ENCODE data around the gene SPATS2. TPM values are rescaled to one million over a fixed set of nuclear protein-coding genes. Genes with fewer than 3 reads are reported as not detected.

SPATS2 gene
- total and polyA plus RNA-seq, 2 donors from 2014 or later: 10.0 to 23.7 TPM

GRCh38 chr12:49417558-49417957 lies 50.3 kb downstream of the SPATS2 start:
- Histone ChIP-seq H3K9me3 (ENCODE audit: control insufficient read depth in 2 of 3, insufficient read depth in 1 of 3, low read length in 3 of 3) (no peaks in the 10 kb centered on the region), H3K4me3 (ENCODE audit: low read length in 3 of 3) (no peak overlapping the region), H3K4me1 (ENCODE audit: control insufficient read depth in 2 of 3, insufficient read depth in 2 of 3, low read depth in 1 of 3, low read length in 3 of 3) (no peaks in the 10 kb centered on the region), H3K36me3 (ENCODE audit: control insufficient read depth in 2 of 3, insufficient read depth in 3 of 3, low read length in 3 of 3) (no peaks in the 10 kb centered on the region), H3K27ac (ENCODE audit: low read depth in 2 of 2, low read length in 2 of 2) (no peak overlapping the region), H3K27me3 (ENCODE audit: control insufficient read depth, insufficient read depth, low read length) (no peaks in the 10 kb centered on the region), H3K9ac (ENCODE audit: low read length in 3 of 3) (no peak overlapping the region)
- FAIRE-seq: no peak
- intact Hi-C loops (cut with DNase I): no loop called here
- no peak for TF ChIP-seq CTCF (IDR thresholded peaks at IDR 0.05; ENCODE audit: borderline replicate concordance, extremely low read depth, insufficient read depth)
- DNase-seq: no peak

- Histone ChIP-seq H3K27ac (ENCODE audit: low read depth in 2 of 2, low read length in 2 of 2) (no peak overlapping the region), H3K36me3 (ENCODE audit: control insufficient read depth in 2 of 3, insufficient read depth in 3 of 3, low read length in 3 of 3) (no peaks in the 10 kb centered on the region), H3K9ac (ENCODE audit: low read length in 3 of 3) (no peak overlapping the region), H3K9me3 (ENCODE audit: control insufficient read depth in 2 of 3, insufficient read depth in 1 of 3, low read length in 3 of 3) (no peaks in the 10 kb centered on the region), H3K4me3 (ENCODE audit: low read length in 3 of 3) (no peak overlapping the region), H3K4me1 (ENCODE audit: control insufficient read depth in 2 of 3, insufficient read depth in 2 of 3, low read depth in 1 of 3, low read length in 3 of 3) (no peaks in the 10 kb centered on the region), H3K27me3 (ENCODE audit: control insufficient read depth, insufficient read depth, low read length) (no peaks in the 10 kb centered on the region)
- TF ChIP-seq CTCF (IDR thresholded peaks at IDR 0.05; ENCODE audit: borderline replicate concordance, extremely low read depth, insufficient read depth): no peak
- no peak for FAIRE-seq
- intact Hi-C loops (cut with DNase I): no loop called here
- no peak for DNase-seq
Measured at GRCh38 chr12:49420556-49420955, 53.3 kb downstream of the SPATS2 start.

DNA sequence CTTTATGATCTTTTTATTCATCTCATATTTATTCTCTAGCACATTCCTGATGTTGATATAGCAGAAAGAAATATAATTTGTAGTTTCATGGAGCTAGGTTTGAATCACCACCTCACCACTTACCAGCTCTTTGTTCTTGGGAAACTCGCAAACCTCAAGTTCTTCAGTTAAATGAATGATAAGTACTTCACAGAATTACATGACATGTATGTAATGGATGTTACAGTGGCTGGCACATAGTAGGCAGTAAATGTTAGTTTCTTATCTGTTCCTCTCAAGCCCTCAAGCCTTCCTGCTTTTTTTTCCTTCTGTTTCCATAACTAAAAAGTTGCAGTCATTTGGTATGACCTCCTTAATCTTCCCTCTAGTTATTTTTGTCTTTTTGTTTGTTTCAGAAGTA lies 54.9 kb downstream of the SPATS2 start:
- intact Hi-C loops (cut with DNase I): no loop called here
- DNase-seq (no peak), FAIRE-seq (no peak)
- Histone ChIP-seq H3K9me3 (ENCODE audit: control insufficient read depth in 2 of 3, insufficient read depth in 1 of 3, low read length in 3 of 3) (no peaks in the 10 kb centered on the region), H3K4me3 (ENCODE audit: low read length in 3 of 3) (no peak overlapping the region), H3K27me3 (ENCODE audit: control insufficient read depth, insufficient read depth, low read length) (no peaks in the 10 kb centered on the region), H3K36me3 (ENCODE audit: control insufficient read depth in 2 of 3, insufficient read depth in 3 of 3, low read length in 3 of 3) (no peaks in the 10 kb centered on the region), H3K4me1 (ENCODE audit: control insufficient read depth in 2 of 3, insufficient read depth in 2 of 3, low read depth in 1 of 3, low read length in 3 of 3) (no peaks in the 10 kb centered on the region), H3K9ac (ENCODE audit: low read length in 3 of 3) (no peak overlapping the region), H3K27ac (ENCODE audit: low read depth in 2 of 2, low read length in 2 of 2) (no peak overlapping the region)
- no peak for TF ChIP-seq CTCF (IDR thresholded peaks at IDR 0.05; ENCODE audit: borderline replicate concordance, extremely low read depth, insufficient read depth)

GRCh38 chr12:49428793-49429192 lies 61.5 kb downstream of the SPATS2 start:
- H3K27ac ChIP-seq (ENCODE audit: low read depth in 2 of 2, low read length in 2 of 2): no peak overlapping the region
- H3K9ac ChIP-seq (ENCODE audit: low read length in 3 of 3): no peak overlapping the region
- FAIRE-seq (no peak), DNase-seq (peak in 1 of 5 donors; percentile 21)
- intact Hi-C loops (cut with DNase I): no loop called here
- H3K36me3 ChIP-seq (ENCODE audit: control insufficient read depth in 2 of 3, insufficient read depth in 3 of 3, low read length in 3 of 3): no peaks in the 10 kb centered on the region
- TF ChIP-seq CTCF (IDR thresholded peaks at IDR 0.05; ENCODE audit: borderline replicate concordance, extremely low read depth, insufficient read depth): no peak
- no peaks in the 10 kb centered on the region for H3K27me3 ChIP-seq (ENCODE audit: control insufficient read depth, insufficient read depth, low read length)
- no peaks in the 10 kb centered on the region for H3K4me1 ChIP-seq (ENCODE audit: control insufficient read depth in 2 of 3, insufficient read depth in 2 of 3, low read depth in 1 of 3, low read length in 3 of 3)
- no peaks in the 10 kb centered on the region for H3K9me3 ChIP-seq (ENCODE audit: control insufficient read depth in 2 of 3, insufficient read depth in 1 of 3, low read length in 3 of 3)
- H3K4me3 ChIP-seq (ENCODE audit: low read length in 3 of 3): no peak overlapping the region

All from kidney (tissue), 14 donors.